ENCODE measurements around the gene PTPRG. TPM values are rescaled to one million over a fixed set of nuclear protein-coding genes. Genes with fewer than 3 reads are reported as not detected.

PTPRG gene
- total RNA-seq, 2 experiments from 2014 or later = 0.13 to 0.70 TPM

DNA sequence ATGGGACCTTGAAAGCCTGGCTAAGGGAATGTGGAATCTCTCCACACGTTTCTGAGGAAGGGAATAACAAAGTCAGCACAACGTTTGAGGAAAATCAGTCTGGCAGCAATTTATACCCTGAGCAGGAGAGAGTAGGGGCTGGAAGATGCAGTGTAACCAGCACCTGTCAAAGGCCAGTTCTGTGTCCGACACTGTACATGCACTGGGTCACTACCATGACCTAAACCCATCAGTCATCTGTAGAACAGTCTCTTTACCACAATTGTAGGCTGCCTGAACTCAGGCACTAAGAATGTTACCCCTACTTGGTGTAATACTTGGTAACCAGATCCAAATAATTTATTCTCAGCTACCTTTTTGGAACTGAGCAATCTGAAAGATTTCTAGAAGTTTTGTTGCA, 698.6 kb downstream of the PTPRG start:
- no peaks in the 10 kb centered on the region for H3K79me2 ChIP-seq (ENCODE audit: insufficient read depth, low read depth, low read length)
- CTCF ChIA-PET (ENCODE audit: unreplicated experiment) = no interaction called here
- POLR2A ChIA-PET = interaction anchor here (0.6 kb wide), 1 partner anchor 9 kb away, joined by 4 read pairs; no protein-coding TSS in a partner anchor
- intact Hi-C loops (cut with micrococcal nuclease; ENCODE audit: unreplicated experiment) = no loop called here
- no peak overlapping the region for H2AFZ ChIP-seq (ENCODE audit: low read length)
- no peak overlapping the region for H3K27ac ChIP-seq (ENCODE audit: low read depth, low read length, poor library complexity, severe bottlenecking)
- H4K20me1 ChIP-seq (ENCODE audit: insufficient read depth, low read length) = no peaks in the 10 kb centered on the region
- BruUV-seq (replicated peaks) = no TSS peak
- no peaks in the 10 kb centered on the region for H3K9me2 ChIP-seq (ENCODE audit: insufficient read depth, low read length)
- H3K36me3 ChIP-seq (ENCODE audit: insufficient read depth, low read length) = no peaks in the 10 kb centered on the region
- H3K4me1 ChIP-seq (ENCODE audit: insufficient read depth, low read length, poor library complexity, severe bottlenecking) = no peaks in the 10 kb centered on the region
- DNase-seq (ENCODE audit: low spot score) = no peak
- no peak overlapping the region for H3K4me3 ChIP-seq (ENCODE audit: low read depth, low read length, poor library complexity, severe bottlenecking)
- no peaks in the 10 kb centered on the region for H3K9me3 ChIP-seq (ENCODE audit: low read length)
- no peak overlapping the region for H3K4me2 ChIP-seq (ENCODE audit: low read length)
- no peak for TF ChIP-seq EZH2phosphoT487 (IDR thresholded peaks at IDR 0.05; ENCODE audit: borderline replicate concordance, low read depth, low read length)
- TF ChIP-seq, protein P1, sequence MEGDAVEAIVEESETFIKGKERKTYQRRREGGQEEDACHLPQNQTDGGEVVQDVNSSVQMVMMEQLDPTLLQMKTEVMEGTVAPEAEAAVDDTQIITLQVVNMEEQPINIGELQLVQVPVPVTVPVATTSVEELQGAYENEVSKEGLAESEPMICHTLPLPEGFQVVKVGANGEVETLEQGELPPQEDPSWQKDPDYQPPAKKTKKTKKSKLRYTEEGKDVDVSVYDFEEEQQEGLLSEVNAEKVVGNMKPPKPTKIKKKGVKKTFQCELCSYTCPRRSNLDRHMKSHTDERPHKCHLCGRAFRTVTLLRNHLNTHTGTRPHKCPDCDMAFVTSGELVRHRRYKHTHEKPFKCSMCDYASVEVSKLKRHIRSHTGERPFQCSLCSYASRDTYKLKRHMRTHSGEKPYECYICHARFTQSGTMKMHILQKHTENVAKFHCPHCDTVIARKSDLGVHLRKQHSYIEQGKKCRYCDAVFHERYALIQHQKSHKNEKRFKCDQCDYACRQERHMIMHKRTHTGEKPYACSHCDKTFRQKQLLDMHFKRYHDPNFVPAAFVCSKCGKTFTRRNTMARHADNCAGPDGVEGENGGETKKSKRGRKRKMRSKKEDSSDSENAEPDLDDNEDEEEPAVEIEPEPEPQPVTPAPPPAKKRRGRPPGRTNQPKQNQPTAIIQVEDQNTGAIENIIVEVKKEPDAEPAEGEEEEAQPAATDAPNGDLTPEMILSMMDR (conservative IDR thresholded peaks at IDR 0.05; ENCODE audit: low read length) = no peak

DNA sequence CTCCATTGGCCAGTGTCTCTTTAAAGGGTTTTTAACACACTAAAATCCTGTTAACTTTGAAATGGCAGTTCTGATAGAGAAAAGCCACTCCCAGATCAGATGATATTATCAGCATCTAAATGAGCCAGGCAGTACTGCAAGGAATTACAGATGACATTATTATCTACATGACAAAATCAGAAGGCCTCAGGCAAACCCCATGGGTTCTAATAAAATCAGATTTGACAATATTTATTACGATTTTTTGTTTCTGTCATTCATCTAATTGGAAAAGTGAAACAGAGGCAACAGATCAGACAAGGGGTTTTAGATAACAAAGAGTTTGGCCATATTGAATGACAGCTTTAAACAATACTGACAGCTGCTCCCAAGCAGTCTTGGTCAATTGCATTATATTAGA, 699.3 kb downstream of the PTPRG start:
- no peak overlapping the region for H3K4me3 ChIP-seq (ENCODE audit: low read depth, low read length, poor library complexity, severe bottlenecking)
- DNase-seq (ENCODE audit: low spot score) = no peak
- intact Hi-C loops (cut with micrococcal nuclease; ENCODE audit: unreplicated experiment) = no loop called here
- H4K20me1 ChIP-seq (ENCODE audit: insufficient read depth, low read length) = no peaks in the 10 kb centered on the region
- ChIA-PET POLR2A (interaction anchor here (0.6 kb wide), 1 partner anchor 10 kb away, joined by 4 read pairs; no protein-coding TSS in a partner anchor), CTCF (ENCODE audit: unreplicated experiment) (no interaction called here)
- TF ChIP-seq, protein P1 (conservative IDR thresholded peaks at IDR 0.05; ENCODE audit: low read length) = no peak
- TF ChIP-seq EZH2phosphoT487 (IDR thresholded peaks at IDR 0.05; ENCODE audit: borderline replicate concordance, low read depth, low read length) = no peak
- no peaks in the 10 kb centered on the region for H3K79me2 ChIP-seq (ENCODE audit: insufficient read depth, low read depth, low read length)
- H3K27ac ChIP-seq (ENCODE audit: low read depth, low read length, poor library complexity, severe bottlenecking) = no peak overlapping the region
- no peaks in the 10 kb centered on the region for H3K36me3 ChIP-seq (ENCODE audit: insufficient read depth, low read length)
- no peaks in the 10 kb centered on the region for H3K9me2 ChIP-seq (ENCODE audit: insufficient read depth, low read length)
- H3K4me1 ChIP-seq (ENCODE audit: insufficient read depth, low read length, poor library complexity, severe bottlenecking) = no peaks in the 10 kb centered on the region
- H2AFZ ChIP-seq (ENCODE audit: low read length) = no peak overlapping the region
- H3K4me2 ChIP-seq (ENCODE audit: low read length) = no peak overlapping the region
- no TSS peak for BruUV-seq (replicated peaks)
- no peaks in the 10 kb centered on the region for H3K9me3 ChIP-seq (ENCODE audit: low read length)

DNA sequence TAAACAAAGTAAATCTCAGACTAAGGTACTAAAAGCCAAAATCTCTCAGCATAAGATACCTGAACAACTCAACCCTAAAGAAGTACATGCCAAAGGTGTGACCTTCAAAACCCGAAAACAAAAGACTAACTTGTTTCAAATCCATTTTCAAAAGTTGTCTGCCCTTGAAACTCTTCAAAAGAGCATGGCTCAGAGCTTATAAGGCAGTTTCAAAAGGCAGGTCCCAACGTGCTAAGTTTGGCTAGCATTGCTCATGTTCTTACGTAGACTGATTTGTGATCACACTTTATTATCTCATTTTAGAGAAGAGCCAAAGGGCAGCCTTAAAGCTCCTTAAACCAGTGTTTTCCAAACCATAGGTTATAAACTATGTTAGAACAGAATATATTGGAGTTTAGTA, 699.8 kb downstream of the PTPRG start:
- Histone ChIP-seq H4K20me1 (ENCODE audit: insufficient read depth, low read length) (no peaks in the 10 kb centered on the region), H3K9me3 (ENCODE audit: low read length) (no peaks in the 10 kb centered on the region), H3K4me2 (ENCODE audit: low read length) (no peak overlapping the region), H3K4me3 (ENCODE audit: low read depth, low read length, poor library complexity, severe bottlenecking) (no peak overlapping the region), H3K79me2 (ENCODE audit: insufficient read depth, low read depth, low read length) (no peaks in the 10 kb centered on the region), H3K27ac (ENCODE audit: low read depth, low read length, poor library complexity, severe bottlenecking) (no peak overlapping the region), H3K9me2 (ENCODE audit: insufficient read depth, low read length) (no peaks in the 10 kb centered on the region), H2AFZ (ENCODE audit: low read length) (no peak overlapping the region), H3K36me3 (ENCODE audit: insufficient read depth, low read length) (no peaks in the 10 kb centered on the region), H3K4me1 (ENCODE audit: insufficient read depth, low read length, poor library complexity, severe bottlenecking) (no peaks in the 10 kb centered on the region)
- TF ChIP-seq, protein P1 (conservative IDR thresholded peaks at IDR 0.05; ENCODE audit: low read length) = no peak
- TF ChIP-seq EZH2phosphoT487 (IDR thresholded peaks at IDR 0.05; ENCODE audit: borderline replicate concordance, low read depth, low read length) = no peak
- POLR2A ChIA-PET = no interaction called here
- intact Hi-C loops (cut with micrococcal nuclease; ENCODE audit: unreplicated experiment) = no loop called here
- CTCF ChIA-PET (ENCODE audit: unreplicated experiment) = no interaction called here
- no peak for DNase-seq (ENCODE audit: low spot score)
- no TSS peak for BruUV-seq (replicated peaks)
